OCI-LY7 (cell line): ENCODE data around the gene IGSF21.

Experiments used
- CTCF ChIP-seq: fragments of 200-600 bp; sonication (generic); conservative IDR thresholded peaks from 2 replicates; pipeline ENCODE4 v1.5.1; 2014; ENCODE audit warnings: mild to moderate bottlenecking, antibody characterized with exemption, low read length, moderate library complexity, mixed read lengths
- EZH2phosphoT487 ChIP-seq: fragments of 200-600 bp; sonication (generic); IDR thresholded peaks from 2 replicates; pipeline ENCODE4 v1.6.1; 2018; ENCODE audit warnings: low read depth, borderline replicate concordance, mild to moderate bottlenecking, mixed run types, antibody characterized with exemption, low read length, moderate library complexity, mixed read lengths

GRCh38 chr1:18124977-18125376 is 17.4 kb downstream of the IGSF21 start:
- TF ChIP-seq CTCF = no peak
- TF ChIP-seq EZH2phosphoT487 = no peak
